GM21786 (cell line): ENCODE measurements around the gene IFT52.
"Not testable (repeated sequence)": the region's sequence is repeated elsewhere in the genome, so short reads cannot be mapped to it uniquely, and the experiment has no call there.

Experiments
- ATAC-seq: cut with Tn5 transposase; IDR thresholded peaks from one replicate; pipeline ENCODE4 v1.9.1; 2021; ENCODE audit not compliant: unreplicated experiment

The IFT52 gene

DNA sequence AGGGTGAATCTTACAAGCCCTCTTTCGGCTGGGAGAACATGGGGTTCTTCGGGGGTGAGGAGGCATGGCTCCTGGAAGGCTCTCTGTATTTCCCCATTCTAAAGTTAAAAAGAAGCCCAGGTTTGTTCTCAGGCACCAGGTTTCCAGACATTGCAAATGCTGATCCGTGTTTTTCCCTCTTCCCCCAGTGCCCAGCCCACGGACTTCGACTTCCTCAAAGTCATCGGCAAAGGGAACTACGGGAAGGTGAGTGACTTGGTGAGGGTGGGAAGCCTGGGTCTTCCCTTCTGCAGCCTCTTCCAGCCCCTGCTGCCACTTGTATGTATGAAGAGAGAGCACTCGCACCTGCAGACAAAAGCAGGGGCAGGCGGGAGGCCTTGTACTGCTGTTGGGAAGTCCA, 23.3 kb upstream of the IFT52 start:
- ATAC-seq: no peak

- ATAC-seq: no peak
These were observed 22.0 kb upstream of the IFT52 start for GRCh38 chr20:43568706-43569105.

DNA sequence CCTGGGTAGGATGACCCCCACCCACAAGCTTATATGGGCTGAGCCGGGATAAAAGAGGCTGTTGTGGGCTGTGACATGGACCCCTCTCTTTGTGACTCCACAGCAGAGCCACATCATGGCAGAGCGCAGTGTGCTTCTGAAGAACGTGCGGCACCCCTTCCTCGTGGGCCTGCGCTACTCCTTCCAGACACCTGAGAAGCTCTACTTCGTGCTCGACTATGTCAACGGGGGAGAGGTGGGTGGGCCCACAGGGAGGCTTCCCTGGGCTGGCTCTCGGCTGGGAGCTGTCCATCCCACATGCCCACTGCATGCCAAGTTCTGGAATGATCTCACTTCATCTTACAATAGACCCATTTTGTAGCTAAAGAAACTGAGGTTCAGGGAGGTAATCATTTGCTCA, 21.5 kb upstream of the IFT52 start:
- ATAC-seq: no peak

DNA sequence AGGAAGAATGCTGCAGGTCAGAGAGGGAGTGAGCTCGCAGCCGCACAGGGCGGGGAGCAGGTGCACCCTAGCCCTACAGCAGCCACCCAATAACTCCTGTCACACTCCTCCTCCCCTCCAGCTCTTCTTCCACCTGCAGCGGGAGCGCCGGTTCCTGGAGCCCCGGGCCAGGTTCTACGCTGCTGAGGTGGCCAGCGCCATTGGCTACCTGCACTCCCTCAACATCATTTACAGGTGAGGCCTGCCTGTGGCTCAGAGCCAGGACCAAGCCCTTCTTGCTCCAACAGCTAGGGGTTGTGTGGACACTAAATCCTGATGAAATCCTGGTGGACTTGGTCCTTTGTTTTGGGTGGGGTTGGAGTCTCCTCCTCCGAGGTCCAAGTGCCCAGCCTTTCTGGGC, 20.2 kb upstream of the IFT52 start:
- ATAC-seq: no peak

- no peak for ATAC-seq
These were observed 19.4 kb upstream of the IFT52 start for GRCh38 chr20:43571310-43571709.

DNA sequence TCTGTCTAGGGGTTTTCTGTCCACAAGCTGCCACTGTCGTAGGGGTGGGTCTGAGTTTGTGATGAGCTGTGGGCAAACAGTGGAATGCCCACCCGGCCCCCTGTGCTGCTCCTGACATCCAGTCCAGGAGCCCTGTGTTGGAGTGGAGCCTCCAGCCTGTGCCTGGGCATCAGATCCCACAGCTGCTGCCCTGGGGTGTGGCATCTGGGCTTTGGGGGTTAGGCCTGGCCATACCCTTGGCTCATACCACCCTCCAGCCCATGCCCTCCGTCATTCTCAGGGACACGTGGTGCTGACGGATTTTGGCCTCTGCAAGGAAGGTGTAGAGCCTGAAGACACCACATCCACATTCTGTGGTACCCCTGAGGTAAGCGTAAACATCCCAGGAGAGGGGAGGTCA, 19.0 kb upstream of the IFT52 start:
- ATAC-seq: no peak

- ATAC-seq: no peak
These were observed 17.8 kb upstream of the IFT52 start for GRCh38 chr20:43572891-43573290.

- no peak for ATAC-seq
These were observed 14.6 kb upstream of the IFT52 start for GRCh38 chr20:43576108-43576507.

- ATAC-seq: no peak
These were observed 10.6 kb upstream of the IFT52 start for GRCh38 chr20:43579861-43580793.

DNA sequence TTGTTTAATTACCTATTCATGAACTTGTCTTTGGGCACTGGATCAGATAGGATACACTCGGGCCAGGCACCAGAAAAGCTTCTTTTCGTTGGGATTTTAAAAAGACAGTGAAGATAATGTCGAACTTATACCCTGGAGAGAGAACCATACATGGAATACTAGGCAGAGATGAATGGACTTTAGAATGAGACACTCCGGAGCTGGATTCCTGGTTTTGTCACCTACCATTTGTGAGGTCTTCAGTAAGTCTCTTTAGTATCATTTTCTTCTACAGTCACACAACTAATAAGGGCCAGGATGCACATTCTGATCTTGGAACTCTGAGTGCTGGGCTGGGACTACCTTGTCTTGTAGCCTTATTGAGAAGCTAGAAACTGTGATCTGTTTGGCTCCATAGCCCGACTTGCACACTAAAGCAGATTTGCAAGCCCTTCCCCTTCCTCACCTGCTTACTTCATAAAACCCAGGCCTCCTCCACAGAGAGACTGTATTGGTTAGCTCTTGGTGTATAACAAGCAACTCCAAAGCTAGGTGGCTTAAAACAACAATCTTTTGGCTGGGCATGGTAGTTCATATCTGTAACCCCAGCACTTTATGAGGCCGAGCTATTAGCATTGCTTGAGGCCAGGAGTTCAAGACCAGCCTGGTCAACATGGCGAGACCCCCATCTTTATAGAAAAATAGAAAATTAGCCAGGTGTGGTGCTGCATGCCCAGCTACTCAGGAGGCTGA, 7.4 kb upstream of the IFT52 start:
- ATAC-seq: no peak

- no peak for ATAC-seq
These were observed 6.7 kb upstream of the IFT52 start for GRCh38 chr20:43583982-43584432.

DNA sequence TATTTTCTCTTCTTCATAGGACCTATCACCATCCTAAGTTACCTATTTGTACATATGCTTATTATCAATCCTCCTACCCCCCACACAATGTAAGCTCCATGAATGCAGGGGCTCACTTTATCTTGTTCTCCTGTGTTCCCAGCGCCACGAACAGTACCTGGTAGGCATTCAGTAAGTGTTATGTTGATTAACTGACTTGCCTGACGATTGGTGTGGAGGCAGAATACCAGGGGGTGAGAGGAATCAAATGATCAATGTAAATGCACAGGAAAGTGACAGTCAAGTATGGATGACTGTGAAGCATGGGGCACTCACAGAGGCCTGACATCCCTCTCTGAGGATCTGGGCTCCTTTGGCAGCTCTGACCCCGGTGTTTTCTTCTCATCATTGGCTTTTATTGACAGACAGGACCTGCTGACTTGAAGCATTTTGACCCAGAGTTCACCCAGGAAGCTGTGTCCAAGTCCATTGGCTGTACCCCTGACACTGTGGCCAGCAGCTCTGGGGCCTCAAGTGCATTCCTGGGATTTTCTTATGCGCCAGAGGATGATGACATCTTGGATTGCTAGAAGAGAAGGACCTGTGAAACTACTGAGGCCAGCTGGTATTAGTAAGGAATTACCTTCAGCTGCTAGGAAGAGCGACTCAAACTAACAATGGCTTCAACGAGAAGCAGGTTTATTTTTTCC, 6.1 kb upstream of the IFT52 start:
- ATAC-seq: no peak

GRCh38 chr20:43586641-43587040, 4.1 kb upstream of the IFT52 start:
- no peak for ATAC-seq

GRCh38 chr20:43588526-43588925, 2.2 kb upstream of the IFT52 start:
- ATAC-seq: not testable (repeated sequence)

DNA sequence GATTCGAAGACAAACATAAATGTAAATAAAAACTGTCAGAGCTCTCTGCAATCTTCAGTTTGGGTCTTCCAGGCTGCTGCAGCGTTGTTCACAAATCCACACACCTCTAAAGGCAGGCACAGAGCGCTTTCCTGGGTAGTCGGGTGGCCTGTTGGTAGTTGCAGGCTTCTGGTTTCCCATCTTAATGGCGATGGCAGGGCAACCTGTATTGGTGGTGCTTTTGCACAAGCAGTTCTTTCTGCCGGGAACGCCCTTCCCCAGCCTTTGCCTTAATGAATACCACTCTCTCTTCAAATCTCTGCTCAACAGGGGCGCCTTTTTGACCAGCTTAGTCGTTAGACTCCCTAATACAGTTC, 723 bp upstream of the IFT52 start:
- ATAC-seq: no peak

DNA sequence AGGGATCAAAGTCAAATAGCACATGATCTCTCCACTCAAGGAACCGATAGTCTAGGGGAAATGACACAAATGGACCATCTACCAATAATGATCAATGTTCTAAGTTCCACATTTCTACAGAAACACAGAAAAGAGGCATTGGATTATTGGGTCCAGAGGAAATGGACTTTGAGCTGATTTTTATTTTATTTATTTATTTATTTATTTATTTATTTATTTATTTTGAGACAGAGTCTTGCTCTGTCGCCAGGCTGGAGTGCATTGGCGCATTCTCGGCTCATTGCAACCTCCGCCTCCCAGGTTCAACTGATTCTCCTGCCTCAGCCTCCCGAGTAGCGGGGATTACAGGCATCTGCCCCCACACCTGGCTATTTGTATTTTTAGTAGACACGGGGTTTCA, 11.2 kb downstream of the IFT52 start:
- not testable (repeated sequence) for ATAC-seq

DNA sequence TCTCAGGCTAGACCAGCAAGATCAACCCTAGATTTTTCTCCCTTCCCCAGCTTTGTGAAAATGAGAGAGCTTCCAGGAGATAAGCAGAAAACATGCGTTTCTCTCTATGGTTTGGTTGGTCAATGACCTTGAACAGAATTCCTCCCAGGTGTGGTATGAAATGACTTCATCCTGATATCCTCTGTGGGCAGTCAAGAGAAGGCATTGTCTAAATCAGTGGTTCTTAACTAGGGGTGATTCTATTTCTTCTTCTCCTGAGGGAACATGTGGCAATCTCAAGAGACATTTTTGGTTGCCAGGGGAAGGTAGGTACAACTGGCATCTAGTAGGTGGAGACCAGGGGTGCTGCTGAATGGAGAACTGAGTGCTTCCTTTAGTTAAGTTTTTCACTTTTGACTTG, 12.4 kb downstream of the IFT52 start:
- no peak for ATAC-seq

- ATAC-seq: no peak
These were observed 15.0 kb downstream of the IFT52 start for GRCh38 chr20:43605715-43606114.

GRCh38 chr20:43607278-43607677, 16.5 kb downstream of the IFT52 start:
- ATAC-seq: not testable (repeated sequence)

DNA sequence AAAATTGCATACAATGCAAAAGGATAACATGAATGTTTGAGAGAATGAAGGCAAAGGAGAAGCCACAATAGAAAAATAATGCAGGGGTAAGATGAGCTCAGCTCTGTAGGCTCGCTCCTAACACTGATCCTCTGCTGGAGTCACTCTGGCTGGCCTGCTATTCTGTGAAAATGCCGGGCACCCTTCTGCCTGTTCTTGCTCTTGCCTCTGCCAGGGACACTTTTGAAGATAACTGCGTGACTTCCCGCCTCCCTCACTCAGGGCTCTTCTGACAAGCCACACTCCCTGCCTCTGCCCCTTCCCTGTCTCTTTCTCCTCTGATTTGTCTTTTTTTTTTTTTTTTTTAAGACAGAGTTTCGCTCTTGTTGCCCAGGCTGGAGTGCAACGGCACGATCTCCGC, 40.9 kb downstream of the IFT52 start:
- no peak for ATAC-seq

DNA sequence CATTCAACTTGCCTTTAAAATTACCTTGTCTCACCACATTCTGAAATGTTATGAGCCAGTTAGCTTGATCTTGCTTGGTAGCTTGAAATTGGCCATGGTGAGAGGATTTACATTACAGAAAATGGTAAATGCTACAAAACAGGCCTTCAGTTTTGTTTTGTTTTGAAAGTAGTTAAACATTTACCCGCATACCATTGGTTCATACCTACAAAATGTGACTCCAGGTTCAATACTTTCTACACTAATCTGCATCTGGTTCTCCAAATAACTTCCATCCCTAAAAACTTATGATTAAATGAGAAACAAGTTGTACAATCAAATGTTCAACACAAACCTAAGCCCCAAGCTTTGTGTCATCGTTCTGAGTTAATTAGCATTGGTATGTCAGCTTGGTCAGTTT, 45.7 kb downstream of the IFT52 start:
- ATAC-seq: no peak

- no peak for ATAC-seq
These were observed 51.8 kb downstream of the IFT52 start for GRCh38 chr20:43642548-43642947.
